ENCODE measurements around the gene RFTN1. TPM values are rescaled to one million over a fixed set of nuclear protein-coding genes. Genes with fewer than 3 reads are reported as not detected.

RFTN1 gene
- total RNA-seq, 4 donors from 2014 or later, result 113 to 137 (median 122) TPM

- H3K4me3 ChIP-seq, result no peak overlapping the region
- H3K9me3 ChIP-seq, result no peaks in the 10 kb centered on the region
- no peaks in the 10 kb centered on the region for H3K36me3 ChIP-seq
- peak overlapping the region in 2 of 4 donors; percentile 46 to 78 for H3K27ac ChIP-seq
- TF ChIP-seq CTCF (IDR thresholded peaks at IDR 0.05) (no peak), EP300 (IDR thresholded peaks at IDR 0.05) (peak in 1 of 2 donors; percentile 7)
- H3K4me1 ChIP-seq, result peaks cover 0 to 45% (median 15%) of the 10 kb centered on the region in 4 donors
- no peak for DNase-seq (ENCODE audit: low spot score in 2 of 2)
- no peaks in the 10 kb centered on the region for H3K27me3 ChIP-seq
- 32 to 34% methylated on average over 5 of the region's 5 CpGs for WGBS, 2 donors
Measured at GRCh38 chr3:16441371-16441875, 72.1 kb downstream of the RFTN1 start.

GRCh38 chr3:16439848-16440708 is 73.4 kb downstream of the RFTN1 start:
- WGBS, 2 donors, result 69 to 70% methylated on average over 13 of the region's 13 CpGs
- Histone ChIP-seq H3K36me3 (no peaks in the 10 kb centered on the region), H3K27ac (peak overlapping the region; percentile 7 to 78 (median 58)), H3K9me3 (no peaks in the 10 kb centered on the region), H3K4me1 (peaks cover 0 to 46% (median 15%) of the 10 kb centered on the region in 4 donors), H3K4me3 (no peak overlapping the region), H3K27me3 (no peaks in the 10 kb centered on the region)
- no peak for DNase-seq (ENCODE audit: low spot score in 2 of 2)
- no peak for TF ChIP-seq CTCF (IDR thresholded peaks at IDR 0.05)
- no peak for TF ChIP-seq POLR2A (IDR thresholded peaks at IDR 0.05)
- TF ChIP-seq EP300 (IDR thresholded peaks at IDR 0.05), result no peak

GRCh38 chr3:16439163-16439847 is 74.2 kb downstream of the RFTN1 start:
- DNase-seq (ENCODE audit: low spot score in 2 of 2), result no peak
- TF ChIP-seq EP300 (IDR thresholded peaks at IDR 0.05) (peak in 1 of 2 donors; percentile 58), POLR2A (IDR thresholded peaks at IDR 0.05) (no peak)
- Histone ChIP-seq H3K4me3 (no peak overlapping the region), H3K4me1 (peaks cover 0 to 46% (median 15%) of the 10 kb centered on the region in 4 donors), H3K9me3 (no peaks in the 10 kb centered on the region), H3K27me3 (no peaks in the 10 kb centered on the region), H3K36me3 (no peaks in the 10 kb centered on the region), H3K27ac (peak overlapping the region; percentile 7 to 78 (median 58))
- 66 to 70% methylated on average over 4 of the region's 4 CpGs for WGBS, 2 donors

GRCh38 chr3:16437640-16438039 is 75.9 kb downstream of the RFTN1 start:
- Histone ChIP-seq H3K9me3 (no peaks in the 10 kb centered on the region), H3K27me3 (no peaks in the 10 kb centered on the region), H3K36me3 (peaks cover 0 to 9% (median 0%) of the 10 kb centered on the region in 3 donors), H3K4me1 (peaks cover 0 to 46% (median 15%) of the 10 kb centered on the region in 4 donors), H3K27ac (peak overlapping the region in 1 of 4 donors; percentile 32), H3K4me3 (no peak overlapping the region)
- TF ChIP-seq EP300 (IDR thresholded peaks at IDR 0.05) (no peak), CTCF (IDR thresholded peaks at IDR 0.05) (no peak), POLR2A (IDR thresholded peaks at IDR 0.05) (no peak)
- no peak for DNase-seq (ENCODE audit: low spot score in 2 of 2)
- 69 to 81% methylated on average over 5 of the region's 5 CpGs for WGBS, 2 donors

- peaks cover 0 to 19% (median under 1%) of the 10 kb centered on the region in 4 donors for H3K4me1 ChIP-seq
- no peaks in the 10 kb centered on the region for H3K27me3 ChIP-seq
- no peak overlapping the region for H3K4me3 ChIP-seq
- DNase-seq (ENCODE audit: low spot score in 2 of 2), result no peak
- TF ChIP-seq POLR2A (IDR thresholded peaks at IDR 0.05), result no peak
- no peak for TF ChIP-seq CTCF (IDR thresholded peaks at IDR 0.05)
- TF ChIP-seq EP300 (IDR thresholded peaks at IDR 0.05), result no peak
- H3K9me3 ChIP-seq, result no peaks in the 10 kb centered on the region
- WGBS, 2 donors, result 90 to 91% methylated on average over 13 of the region's 13 CpGs
- H3K27ac ChIP-seq, result no peak overlapping the region
- H3K36me3 ChIP-seq, result peaks cover 0 to 23% (median 0%) of the 10 kb centered on the region in 3 donors
Measured at GRCh38 chr3:16433701-16434151, 79.8 kb downstream of the RFTN1 start.

Data from tibial nerve (tissue), 4 donors.